Measurements from ENCODE around the gene DNAI7. TPM values are rescaled to one million over a fixed set of nuclear protein-coding genes. Genes with fewer than 3 reads are reported as not detected.

DNAI7 gene
- total RNA-seq, 1 donor from 2014 or later, result 1.1 TPM

- no peak overlapping the region for H3K27ac ChIP-seq (replicated peaks)
- no peak for DNase-seq
- no peaks in the 10 kb centered on the region for H3K4me1 ChIP-seq
- no peak for TF ChIP-seq CTCF (IDR thresholded peaks at IDR 0.05; ENCODE audit: borderline replicate concordance)
- no peaks in the 10 kb centered on the region for H3K9me3 ChIP-seq (replicated peaks)
- no peak overlapping the region for H3K4me3 ChIP-seq
- intact Hi-C loops (cut with micrococcal nuclease), result no loop called here
- no peaks in the 10 kb centered on the region for H3K36me3 ChIP-seq
- no peaks in the 10 kb centered on the region for H3K27me3 ChIP-seq (ENCODE audit: low read depth)
These were observed 68.9 kb downstream of the DNAI7 start for GRCh38 chr12:25126101-25126500.

- no peak for TF ChIP-seq CTCF (IDR thresholded peaks at IDR 0.05; ENCODE audit: borderline replicate concordance)
- Histone ChIP-seq H3K36me3 (no peaks in the 10 kb centered on the region), H3K4me1 (no peaks in the 10 kb centered on the region), H3K27ac (replicated peaks) (no peak overlapping the region), H3K4me3 (no peak overlapping the region), H3K9me3 (replicated peaks) (no peaks in the 10 kb centered on the region), H3K27me3 (ENCODE audit: low read depth) (no peaks in the 10 kb centered on the region)
- DNase-seq, result no peak
- intact Hi-C loops (cut with micrococcal nuclease), result no loop called here
These were observed 70.5 kb downstream of the DNAI7 start for GRCh38 chr12:25124493-25124892.

- no peaks in the 10 kb centered on the region for H3K27me3 ChIP-seq (ENCODE audit: low read depth)
- H3K9me3 ChIP-seq (replicated peaks), result no peaks in the 10 kb centered on the region
- no peaks in the 10 kb centered on the region for H3K36me3 ChIP-seq
- H3K27ac ChIP-seq (replicated peaks), result no peak overlapping the region
- H3K4me3 ChIP-seq, result no peak overlapping the region
- intact Hi-C loops (cut with micrococcal nuclease), result no loop called here
- no peaks in the 10 kb centered on the region for H3K4me1 ChIP-seq
- no peak for DNase-seq
- no peak for TF ChIP-seq CTCF (IDR thresholded peaks at IDR 0.05; ENCODE audit: borderline replicate concordance)
These were observed 71.8 kb downstream of the DNAI7 start for GRCh38 chr12:25123126-25123525.

GRCh38 chr12:25121916-25122315 is 73.0 kb downstream of the DNAI7 start:
- H3K36me3 ChIP-seq, result no peaks in the 10 kb centered on the region
- H3K4me3 ChIP-seq, result no peak overlapping the region
- no peak for TF ChIP-seq CTCF (IDR thresholded peaks at IDR 0.05; ENCODE audit: borderline replicate concordance)
- intact Hi-C loops (cut with micrococcal nuclease), result no loop called here
- no peaks in the 10 kb centered on the region for H3K27me3 ChIP-seq (ENCODE audit: low read depth)
- H3K4me1 ChIP-seq, result no peaks in the 10 kb centered on the region
- no peak overlapping the region for H3K27ac ChIP-seq (replicated peaks)
- no peaks in the 10 kb centered on the region for H3K9me3 ChIP-seq (replicated peaks)
- no peak for DNase-seq

- Histone ChIP-seq H3K4me1 (no peaks in the 10 kb centered on the region), H3K4me3 (no peak overlapping the region), H3K9me3 (replicated peaks) (no peaks in the 10 kb centered on the region), H3K27ac (replicated peaks) (no peak overlapping the region), H3K27me3 (ENCODE audit: low read depth) (no peaks in the 10 kb centered on the region), H3K36me3 (no peaks in the 10 kb centered on the region)
- intact Hi-C loops (cut with micrococcal nuclease), result no loop called here
- TF ChIP-seq CTCF (IDR thresholded peaks at IDR 0.05; ENCODE audit: borderline replicate concordance), result no peak
- no peak for DNase-seq
These were observed 73.8 kb downstream of the DNAI7 start for GRCh38 chr12:25121110-25121509.

- no peak for TF ChIP-seq CTCF (IDR thresholded peaks at IDR 0.05; ENCODE audit: borderline replicate concordance)
- Histone ChIP-seq H3K27ac (replicated peaks) (no peak overlapping the region), H3K36me3 (no peaks in the 10 kb centered on the region), H3K4me1 (no peaks in the 10 kb centered on the region), H3K27me3 (ENCODE audit: low read depth) (no peaks in the 10 kb centered on the region), H3K4me3 (no peak overlapping the region), H3K9me3 (replicated peaks) (no peaks in the 10 kb centered on the region)
- no peak for DNase-seq
- intact Hi-C loops (cut with micrococcal nuclease), result no loop called here
These were observed 75.9 kb downstream of the DNAI7 start for GRCh38 chr12:25119020-25119419.

All from left ventricle myocardium inferior (tissue), 1 donor.